SK-MEL-5 (cell line): ENCODE measurements around the gene PROK1. TPM values are rescaled to one million over a fixed set of nuclear protein-coding genes. Genes with fewer than 3 reads are reported as not detected.
"Not testable (repeated sequence)": the region's sequence is repeated elsewhere in the genome, so short reads cannot be mapped to it uniquely, and the experiment has no call there.

Experiments used
- DNase-seq: peaks from one replicate; pipeline ENCODE4 v3.0.0-alpha.2; 2016; ENCODE audit warnings: low read depth, low spot score
- in situ Hi-C: cut with HindIII; loops from 2 replicates; pipeline ENCODE4 v1.10.0; 2016; ENCODE audit warnings: low sequenced_read_pairs, high pct_unique_total_duplicates, low pct_unique_long_range_greater_than_20kb
- total RNA-seq: library from RNA; depleted of rRNA; stranded (reverse); fragments of >200 nt; shearing (Covaris generic); gene quantifications from 2 replicates; pipeline ENCODE4 v1.2.3, GENCODE V29; 2014

Gene PROK1
- total RNA-seq, 1 experiment from 2014 or later, result not detected

DNA sequence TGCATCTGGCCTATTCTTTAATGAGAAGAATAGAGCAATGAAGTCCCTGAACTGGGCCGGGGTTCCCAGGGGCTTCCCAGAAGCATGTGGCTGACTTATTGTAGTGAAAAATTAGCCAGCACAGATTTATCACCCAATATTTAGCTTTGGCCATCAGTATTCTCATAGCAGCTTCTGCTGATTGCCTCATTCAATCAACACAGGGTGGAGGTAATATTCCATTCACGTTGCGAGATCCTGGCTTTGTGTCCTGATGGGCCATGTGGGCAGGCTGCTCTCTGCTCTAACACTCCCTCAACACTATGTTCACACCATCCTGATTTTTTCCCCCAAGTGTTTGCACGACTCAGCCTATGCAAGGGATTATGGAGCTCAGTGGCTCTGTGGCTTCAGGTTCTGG, 22.0 kb upstream of the PROK1 start:
- DNase-seq, result no peak
- in situ Hi-C loops, result no loop called here

DNA sequence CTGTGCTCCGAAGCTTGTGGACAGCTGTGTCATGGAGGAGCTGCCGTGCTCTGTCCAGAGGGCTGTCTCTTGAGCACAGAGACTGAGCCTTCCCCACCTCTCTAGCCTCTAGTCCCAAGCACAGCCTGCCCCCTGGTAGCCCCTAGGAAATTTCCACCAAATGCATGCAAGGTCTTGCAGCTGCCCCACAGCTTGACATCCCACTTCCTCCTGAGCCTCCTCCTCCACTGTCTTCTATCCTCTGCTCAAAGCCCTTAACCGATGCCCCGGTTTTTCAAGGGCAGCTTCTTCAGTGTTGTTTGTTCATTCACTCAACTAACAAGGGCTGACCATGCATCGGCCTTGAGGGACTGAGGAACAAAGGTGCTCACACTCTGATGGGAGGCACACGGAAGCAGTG, 20.6 kb upstream of the PROK1 start:
- no peak for DNase-seq
- in situ Hi-C loops, result no loop called here

DNA sequence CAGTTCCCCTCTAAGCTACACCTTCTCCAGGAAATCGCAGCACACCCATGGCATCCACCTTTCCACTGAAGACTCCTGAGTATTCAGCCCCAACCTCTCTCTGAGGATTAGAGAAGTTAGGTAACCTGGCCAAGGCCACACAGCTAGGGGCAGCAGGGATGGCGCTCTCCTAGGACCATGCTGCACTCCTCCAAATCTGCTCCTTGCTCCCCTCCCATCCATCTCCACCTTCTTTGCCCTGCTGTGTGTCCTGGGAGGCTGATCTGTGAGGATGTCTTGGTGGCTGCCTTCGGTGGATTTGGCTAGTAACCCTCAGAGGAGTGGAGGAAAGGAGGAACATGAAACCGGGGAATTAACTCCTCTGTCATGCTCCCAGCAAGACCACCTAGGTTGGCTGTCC, 20.0 kb upstream of the PROK1 start:
- in situ Hi-C loops, result no loop called here
- DNase-seq, result no peak

DNA sequence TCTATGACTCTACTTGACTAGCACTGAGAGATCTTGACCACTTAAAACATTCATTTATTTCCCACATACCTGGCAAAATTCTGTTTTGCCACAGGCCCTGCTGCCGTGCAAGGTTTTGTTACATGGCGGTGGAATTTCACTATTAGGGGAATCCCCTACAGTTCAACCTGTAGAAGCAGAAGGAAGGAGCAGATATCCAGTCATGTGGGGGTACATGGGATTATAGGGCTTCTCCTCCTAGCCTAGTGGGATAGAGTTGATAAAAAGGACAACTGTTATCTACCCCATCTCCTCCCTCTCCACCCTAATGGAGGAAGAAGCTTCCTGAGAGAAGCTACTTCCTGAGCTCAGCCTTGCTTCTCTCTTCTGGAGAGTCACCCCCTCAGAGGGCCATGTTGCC, 17.7 kb upstream of the PROK1 start:
- in situ Hi-C loops, result no loop called here
- DNase-seq, result no peak

DNA sequence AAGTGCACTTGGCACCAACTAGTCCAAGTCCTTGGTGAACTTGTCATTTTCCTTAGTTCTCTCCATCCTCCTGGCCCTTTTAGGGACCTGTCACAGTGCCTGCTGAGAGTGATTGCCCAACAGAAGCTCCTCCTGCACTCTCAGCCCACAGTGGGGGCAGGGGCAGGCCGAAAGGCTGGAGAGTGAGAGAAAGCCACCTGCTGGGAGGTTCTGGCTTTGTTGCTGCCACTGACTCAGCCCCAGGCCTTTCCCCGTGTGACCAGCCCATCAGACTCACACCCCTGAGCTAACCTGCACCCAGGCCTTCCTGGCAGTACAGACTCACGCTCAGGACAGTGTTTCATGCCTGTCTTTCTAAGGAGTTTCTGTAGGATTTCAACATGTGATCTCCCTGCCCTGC, 17.1 kb upstream of the PROK1 start:
- DNase-seq, result peak; percentile 70
- in situ Hi-C loops, result no loop called here

DNA sequence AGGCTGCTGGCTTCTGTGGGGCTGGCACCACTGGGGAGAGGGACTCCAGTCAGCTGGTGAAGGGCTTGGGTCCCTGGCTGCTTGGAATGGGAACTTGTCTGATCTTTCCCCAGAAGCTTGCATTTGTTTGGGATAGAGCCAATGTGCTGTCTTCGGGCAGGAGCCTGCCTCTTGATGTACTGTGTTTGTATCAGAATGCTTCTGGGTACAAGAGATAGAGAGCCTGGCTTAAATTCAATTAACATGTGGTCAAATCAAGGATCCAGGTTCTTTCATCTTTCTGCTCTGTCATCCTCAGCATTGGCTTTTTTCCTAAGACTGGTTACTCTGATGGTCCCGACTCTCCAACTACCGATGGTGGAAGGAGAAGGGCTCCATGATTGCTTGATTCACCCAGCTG, 16.0 kb upstream of the PROK1 start:
- no peak for DNase-seq
- in situ Hi-C loops, result no loop called here

DNA sequence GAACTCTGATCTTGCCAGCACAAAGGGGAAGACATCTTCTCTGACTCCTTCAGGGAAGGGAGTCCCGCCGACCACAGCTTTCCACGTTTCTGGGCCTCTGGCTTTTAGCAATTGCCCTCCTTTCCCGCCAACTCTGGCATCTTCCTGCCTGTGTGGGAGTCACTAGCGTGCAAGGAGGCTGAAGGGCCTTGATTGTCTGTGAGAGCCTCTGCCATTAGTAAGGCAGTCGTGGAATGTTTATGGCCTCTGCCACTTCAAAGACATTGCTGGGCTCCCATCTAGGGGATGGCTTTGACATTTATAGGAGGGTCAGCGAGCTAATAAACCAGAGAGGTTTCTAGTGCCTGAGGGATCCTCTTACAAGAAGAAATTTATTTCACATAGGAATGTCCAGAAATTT, 14.3 kb upstream of the PROK1 start:
- DNase-seq, result peak; percentile 60
- in situ Hi-C loops, result no loop called here

DNA sequence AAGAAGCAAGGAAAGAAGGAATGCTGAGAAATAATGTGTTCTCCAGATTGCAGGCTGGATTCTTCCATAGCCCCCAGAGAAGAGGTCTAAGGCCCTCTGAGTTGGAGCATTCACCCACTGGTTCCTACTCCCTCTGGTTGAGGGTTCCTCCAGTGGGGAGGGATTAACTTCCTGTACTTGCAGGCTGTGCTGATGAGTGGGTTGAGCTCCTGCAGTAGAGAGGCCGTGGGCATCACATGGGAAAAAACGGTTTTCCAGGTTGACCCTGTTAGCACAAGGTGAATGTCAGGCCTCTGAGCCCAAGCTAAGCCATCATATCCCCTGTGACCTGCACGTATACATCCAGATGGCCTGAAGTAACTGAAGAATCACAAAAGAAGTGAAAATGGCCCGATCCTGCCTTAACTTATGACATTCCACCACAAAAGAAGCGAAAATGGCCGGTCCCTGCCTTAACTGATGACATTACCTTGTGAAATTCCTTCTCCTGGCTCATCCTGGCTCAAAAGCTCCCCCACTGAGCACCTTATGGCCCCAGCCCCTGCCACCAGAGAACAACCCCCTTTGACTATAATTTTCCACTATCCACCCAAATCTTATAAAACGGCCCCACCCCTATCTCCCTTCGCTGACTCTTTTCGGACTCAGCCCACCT, 13.2 kb upstream of the PROK1 start:
- in situ Hi-C loops, DNase-seq: not testable (repeated sequence)

DNA sequence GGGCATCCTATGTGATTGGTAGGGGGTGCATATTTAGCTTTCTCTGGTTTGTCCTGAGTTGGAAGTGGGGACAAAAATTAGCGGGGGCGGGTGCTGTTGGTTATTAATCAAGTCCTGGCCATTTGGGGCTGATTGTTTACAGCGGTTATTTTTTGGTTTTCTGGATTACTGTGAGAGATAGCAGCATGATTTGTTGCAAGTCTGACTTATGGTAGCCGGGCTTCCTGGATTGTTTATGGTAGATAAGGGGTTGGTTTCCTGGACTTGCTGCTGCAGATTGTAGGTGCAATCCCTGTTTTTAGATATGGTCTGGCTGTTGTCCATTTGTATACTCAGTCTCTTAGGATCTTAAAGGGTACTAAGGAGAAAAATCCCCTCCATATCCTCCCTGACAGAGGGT, 12.1 kb upstream of the PROK1 start:
- in situ Hi-C loops, result no loop called here
- no peak for DNase-seq

DNA sequence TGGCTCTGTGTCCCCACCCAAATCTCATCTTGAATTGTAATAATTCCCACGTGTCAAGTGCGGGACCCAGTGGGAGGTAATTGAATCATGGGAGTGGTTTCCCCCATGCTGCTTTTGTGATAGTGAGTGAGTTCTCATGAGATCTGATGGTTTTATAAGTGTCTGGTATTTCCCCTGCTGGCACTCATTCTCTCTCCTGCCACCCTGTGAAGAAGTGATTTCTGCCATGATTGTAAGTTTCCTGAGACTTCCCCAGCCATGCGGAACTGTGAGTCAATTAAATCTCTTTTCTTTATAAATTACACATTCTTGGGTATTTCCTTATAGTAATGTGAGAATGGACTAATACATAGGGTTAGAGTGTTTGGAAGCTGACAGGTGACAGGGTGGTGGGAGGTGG, 11.1 kb upstream of the PROK1 start:
- in situ Hi-C loops, DNase-seq: not testable (repeated sequence)

DNA sequence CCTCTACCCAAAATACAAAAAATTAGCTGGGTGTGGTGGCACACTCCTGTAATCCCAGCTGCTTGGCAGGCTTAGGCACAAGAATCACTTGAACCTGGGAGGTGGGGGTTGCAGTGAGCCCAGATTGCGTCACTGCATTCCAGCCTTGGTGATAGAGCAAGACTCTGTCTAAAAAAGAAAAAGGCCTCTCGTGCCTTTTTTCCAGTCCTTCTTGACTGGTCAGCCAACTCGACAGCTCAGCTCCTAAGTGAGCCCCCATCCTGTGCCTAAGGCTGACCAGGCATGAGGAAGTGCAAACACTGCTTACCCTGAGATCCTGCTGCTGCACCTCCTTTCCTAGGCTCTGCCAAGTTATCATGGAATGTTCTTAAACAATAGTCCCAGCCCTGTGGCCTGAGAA, 10.1 kb upstream of the PROK1 start:
- in situ Hi-C loops, result no loop called here
- DNase-seq, result no peak

DNA sequence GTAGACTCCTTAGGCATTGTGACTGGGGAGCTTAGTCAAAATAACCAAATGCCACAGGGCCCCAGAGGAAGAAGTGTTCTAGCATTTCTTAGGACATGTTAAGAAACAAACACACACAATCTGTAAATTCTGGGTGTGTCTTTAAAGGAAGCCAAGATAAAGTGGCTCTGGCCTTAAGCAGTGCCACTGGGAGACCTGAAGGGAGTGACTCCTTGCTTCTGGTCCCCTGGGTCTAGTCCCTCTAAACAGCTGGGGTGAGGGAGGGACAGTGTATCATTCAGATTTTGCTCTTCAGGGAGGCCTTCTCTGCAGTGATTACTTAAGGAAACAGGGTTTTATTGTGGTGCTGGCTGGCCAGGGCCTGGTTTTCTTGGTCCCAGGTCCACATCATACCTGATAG, 9.1 kb upstream of the PROK1 start:
- no peak for DNase-seq

DNA sequence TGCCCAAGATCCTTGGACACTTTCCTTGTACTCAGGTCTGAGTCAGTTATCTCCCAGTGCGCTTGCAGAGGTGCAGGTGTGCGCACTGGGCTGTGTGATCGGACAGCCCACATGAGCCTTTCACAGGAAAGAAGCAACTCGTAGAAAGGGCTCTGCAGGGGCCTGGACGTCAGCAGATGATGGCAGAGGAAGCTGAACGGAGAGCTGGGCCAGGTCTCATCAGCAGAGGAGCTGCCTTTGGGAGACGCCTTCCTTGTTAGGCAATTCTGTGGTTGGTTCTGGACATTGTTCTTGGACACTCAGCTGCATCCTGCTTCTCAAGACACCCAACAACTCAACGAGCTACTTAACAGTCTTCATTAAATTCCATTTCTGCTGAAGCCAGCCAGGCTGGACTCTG, 7.5 kb upstream of the PROK1 start:
- in situ Hi-C loops, result no loop called here
- DNase-seq, result no peak

More for the DNA sequence above, 9.1 kb upstream of the PROK1 start:
- in situ Hi-C loops, result no loop called here

DNA sequence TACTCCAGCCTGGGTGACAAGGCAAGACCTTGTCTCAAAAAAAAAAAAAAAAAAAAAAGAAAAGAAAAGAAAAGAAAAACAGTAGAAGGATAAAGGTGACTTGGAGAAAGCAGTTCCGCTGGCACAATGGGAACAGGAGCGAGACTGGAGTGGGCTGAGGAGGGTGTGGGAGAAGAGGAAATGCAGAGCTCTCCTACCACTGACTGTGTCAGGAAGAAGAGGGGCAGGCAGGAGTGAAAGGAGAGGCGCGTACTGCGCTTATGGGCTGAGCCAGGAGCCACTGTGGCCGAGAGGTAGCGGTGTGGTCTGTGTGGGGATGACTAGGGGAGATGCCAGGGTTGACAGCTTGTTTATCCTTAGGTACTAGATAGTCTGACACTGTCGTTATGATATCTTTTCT, 6.4 kb upstream of the PROK1 start:
- in situ Hi-C loops, result no loop called here
- no peak for DNase-seq

DNA sequence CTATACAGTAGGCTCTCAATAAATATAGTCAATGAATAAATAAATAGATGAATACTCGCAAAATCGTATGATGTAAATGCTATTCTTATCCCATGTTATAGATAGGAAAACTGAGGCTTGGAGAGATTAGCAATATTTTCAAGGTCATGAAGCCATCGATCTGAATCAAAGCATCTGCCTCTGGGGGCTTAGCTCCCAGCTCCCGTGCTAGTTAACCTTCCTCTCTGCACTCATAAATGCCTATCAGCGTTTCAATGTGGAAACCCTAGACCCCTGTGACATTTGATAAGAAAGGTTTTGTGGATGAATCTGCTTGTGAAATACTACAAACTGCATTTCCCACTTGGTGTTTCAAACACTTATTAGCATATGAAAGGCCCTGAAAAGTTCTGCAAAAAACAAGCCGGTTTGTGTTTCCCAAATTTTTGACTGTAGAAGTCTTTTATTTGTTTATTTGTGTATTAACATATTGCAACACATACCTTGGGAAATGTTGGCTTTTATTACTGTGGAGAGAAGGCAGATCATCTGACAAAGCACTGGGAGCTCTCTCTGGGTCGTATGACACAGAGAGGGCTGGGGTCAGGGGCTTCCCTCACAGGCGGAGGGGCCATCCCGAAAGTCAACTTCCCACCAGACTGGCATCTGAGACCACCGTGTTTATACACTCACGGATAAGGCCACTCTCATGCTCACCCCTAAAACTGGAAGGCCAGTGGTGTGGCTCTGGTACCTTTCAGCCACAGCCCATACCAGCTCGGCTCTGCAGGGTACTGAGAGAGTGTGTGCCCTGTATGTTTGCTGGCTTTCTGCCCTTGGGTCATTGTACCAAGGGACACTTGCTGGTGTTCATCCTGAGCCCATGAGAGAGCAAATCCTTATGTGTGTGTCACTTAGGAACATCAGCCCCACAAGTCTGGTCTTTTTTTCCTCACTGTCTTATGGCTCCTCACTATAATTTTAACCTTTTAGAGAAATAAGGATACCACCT, 993 bp upstream of the PROK1 start:
- DNase-seq, result no peak
- in situ Hi-C loops, result no loop called here

DNA sequence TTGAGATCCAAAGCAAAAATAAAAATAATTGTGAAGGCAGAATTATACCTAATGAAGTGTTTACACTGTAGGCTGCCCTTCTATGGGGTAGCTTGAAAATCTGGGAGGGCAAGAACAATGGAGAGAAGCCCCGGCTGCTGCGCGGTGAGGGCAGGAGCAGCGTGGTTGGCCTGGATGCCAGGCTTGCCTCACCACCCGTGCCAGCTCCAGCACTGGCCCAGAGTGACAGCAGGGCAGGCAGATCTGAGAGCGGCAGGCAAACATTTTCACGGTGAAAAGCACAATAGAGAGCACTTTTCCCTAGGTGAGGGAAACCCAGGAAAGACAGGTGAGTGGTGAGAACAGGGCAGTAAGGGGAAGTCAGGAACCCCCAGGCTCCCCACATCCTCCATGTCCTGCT, 1.4 kb downstream of the PROK1 start:
- DNase-seq, result no peak
- in situ Hi-C loops, result no loop called here

DNA sequence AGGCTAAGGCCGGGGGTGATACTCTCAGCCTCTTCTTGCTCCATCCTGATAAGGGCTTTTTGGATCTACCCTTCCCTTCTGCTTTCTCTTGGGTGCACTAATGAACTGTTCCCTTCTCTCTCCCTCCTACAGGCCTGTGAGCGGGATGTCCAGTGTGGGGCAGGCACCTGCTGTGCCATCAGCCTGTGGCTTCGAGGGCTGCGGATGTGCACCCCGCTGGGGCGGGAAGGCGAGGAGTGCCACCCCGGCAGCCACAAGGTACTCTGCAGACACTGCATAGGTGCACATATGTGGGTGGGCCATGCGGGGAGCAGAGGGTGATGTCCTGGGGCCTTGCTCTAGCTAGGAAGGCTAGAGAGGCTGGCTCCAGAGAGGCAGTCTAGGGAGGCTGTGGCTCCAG, 2.9 kb downstream of the PROK1 start:
- DNase-seq, result no peak
- in situ Hi-C loops, result no loop called here

DNA sequence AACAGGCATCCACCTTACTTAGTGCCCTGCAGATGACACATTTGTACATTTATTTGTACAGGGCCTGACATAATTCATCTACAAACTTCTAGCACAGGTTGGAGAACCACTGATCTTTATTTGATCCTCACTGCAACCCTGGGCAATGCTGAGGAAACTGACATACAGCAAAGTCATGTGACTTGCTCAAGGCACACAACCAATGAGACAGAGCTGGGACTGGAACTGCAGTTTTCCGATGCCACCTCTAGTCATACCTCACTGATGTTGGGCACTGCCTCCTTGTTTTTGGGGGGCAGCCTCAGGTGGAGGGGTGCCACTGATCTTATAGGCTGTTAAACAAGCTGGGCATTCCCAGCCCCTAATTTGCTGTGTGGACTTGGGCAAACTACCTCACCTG, 3.4 kb downstream of the PROK1 start:
- in situ Hi-C loops, result no loop called here
- no peak for DNase-seq

DNA sequence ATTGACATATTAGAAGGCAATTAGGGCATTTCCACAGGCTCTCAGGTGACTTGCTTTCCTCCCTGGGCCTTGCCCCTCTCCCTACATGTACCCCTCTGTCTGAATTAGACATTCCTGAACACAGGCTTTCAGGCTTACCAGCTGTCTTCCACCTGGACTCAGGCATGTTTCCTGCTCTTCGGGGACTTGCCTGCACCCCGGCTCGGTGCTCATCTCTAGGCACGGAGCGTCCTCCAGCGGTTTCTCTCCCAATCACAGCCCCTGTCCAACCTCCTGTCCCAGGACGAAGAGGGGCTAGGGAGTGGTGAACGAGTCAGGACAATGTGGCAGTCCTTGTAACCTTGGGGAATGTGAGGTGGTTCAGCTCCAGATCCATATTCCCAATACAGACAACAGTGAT, 4.2 kb downstream of the PROK1 start:
- in situ Hi-C loops, result no loop called here
- DNase-seq, result peak; percentile 38
